Breast epithelium (tissue), 3 donors: ENCODE measurements around the gene CCDC9.

Source experiments
- POLR2A ChIP-seq: fragments of 450-650 bp; IDR thresholded peaks from one replicate; pipeline ENCODE4 v1.6.1; 2016; ENCODE audit warnings: antibody characterized with exemption, mild to moderate bottlenecking, moderate library complexity
- TF ChIP-seq, protein P1 (sequence below), 3 donors: fragments of 450-650 bp; IDR thresholded peaks; one replicate each; pipeline ENCODE4 v1.5.1; 2016 to 2017; ENCODE audit warnings: antibody characterized with exemption in 3 of 3, mild to moderate bottlenecking in 3 of 3, moderate library complexity in 3 of 3

DNA sequence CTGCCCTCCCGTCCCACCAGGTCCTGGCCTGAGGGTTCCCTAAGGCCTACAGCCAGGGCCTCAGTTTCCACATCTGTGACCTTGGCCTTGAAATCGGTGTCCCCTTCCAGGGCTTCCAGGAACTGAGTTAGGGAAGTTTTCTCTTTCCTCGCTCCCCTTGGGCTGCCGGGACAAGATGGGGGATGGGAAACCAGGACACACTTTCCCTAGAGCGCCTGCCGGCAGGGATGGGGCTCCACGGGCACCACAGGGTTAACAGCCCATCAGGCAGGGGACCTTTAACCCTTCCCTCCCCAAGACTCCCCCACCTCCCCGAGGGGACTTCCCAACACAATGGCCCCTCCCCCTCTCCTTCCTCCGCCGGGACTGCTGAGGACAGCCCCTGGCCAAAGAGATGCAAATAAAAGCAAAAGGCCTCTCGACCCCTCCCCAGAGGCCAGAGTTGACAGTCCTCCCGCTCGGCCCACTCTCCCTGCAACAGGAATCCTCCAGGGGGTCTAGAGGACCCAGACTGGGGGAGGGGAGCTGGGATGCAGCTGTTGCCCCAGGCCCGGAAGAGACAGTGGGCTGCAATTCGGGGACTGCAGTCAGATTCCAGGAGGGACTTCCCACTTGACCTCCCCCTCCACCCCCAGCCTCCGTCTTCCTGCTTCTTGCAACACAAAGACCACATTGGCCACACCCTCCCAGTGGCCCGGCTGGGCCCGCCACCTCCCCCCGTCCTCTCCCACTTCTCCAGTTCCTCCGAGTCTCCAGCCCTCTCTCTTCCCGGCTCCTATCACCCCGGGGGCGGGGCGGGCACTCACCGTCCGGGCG lies 28.8 kb upstream of the CCDC9 start:
- TF ChIP-seq, protein P1, sequence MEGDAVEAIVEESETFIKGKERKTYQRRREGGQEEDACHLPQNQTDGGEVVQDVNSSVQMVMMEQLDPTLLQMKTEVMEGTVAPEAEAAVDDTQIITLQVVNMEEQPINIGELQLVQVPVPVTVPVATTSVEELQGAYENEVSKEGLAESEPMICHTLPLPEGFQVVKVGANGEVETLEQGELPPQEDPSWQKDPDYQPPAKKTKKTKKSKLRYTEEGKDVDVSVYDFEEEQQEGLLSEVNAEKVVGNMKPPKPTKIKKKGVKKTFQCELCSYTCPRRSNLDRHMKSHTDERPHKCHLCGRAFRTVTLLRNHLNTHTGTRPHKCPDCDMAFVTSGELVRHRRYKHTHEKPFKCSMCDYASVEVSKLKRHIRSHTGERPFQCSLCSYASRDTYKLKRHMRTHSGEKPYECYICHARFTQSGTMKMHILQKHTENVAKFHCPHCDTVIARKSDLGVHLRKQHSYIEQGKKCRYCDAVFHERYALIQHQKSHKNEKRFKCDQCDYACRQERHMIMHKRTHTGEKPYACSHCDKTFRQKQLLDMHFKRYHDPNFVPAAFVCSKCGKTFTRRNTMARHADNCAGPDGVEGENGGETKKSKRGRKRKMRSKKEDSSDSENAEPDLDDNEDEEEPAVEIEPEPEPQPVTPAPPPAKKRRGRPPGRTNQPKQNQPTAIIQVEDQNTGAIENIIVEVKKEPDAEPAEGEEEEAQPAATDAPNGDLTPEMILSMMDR (IDR thresholded peaks at IDR 0.05), result peak in 1 of 3 donors; percentile 5
- peak; percentile 50 for TF ChIP-seq POLR2A
